ENCODE results near the gene ARID5B. TPM values are rescaled to one million over a fixed set of nuclear protein-coding genes. Genes with fewer than 3 reads are reported as not detected.

The ARID5B gene
- polyA plus RNA-seq, 3 donors: 48.6 to 56.9 (median 53.0) TPM

DNA sequence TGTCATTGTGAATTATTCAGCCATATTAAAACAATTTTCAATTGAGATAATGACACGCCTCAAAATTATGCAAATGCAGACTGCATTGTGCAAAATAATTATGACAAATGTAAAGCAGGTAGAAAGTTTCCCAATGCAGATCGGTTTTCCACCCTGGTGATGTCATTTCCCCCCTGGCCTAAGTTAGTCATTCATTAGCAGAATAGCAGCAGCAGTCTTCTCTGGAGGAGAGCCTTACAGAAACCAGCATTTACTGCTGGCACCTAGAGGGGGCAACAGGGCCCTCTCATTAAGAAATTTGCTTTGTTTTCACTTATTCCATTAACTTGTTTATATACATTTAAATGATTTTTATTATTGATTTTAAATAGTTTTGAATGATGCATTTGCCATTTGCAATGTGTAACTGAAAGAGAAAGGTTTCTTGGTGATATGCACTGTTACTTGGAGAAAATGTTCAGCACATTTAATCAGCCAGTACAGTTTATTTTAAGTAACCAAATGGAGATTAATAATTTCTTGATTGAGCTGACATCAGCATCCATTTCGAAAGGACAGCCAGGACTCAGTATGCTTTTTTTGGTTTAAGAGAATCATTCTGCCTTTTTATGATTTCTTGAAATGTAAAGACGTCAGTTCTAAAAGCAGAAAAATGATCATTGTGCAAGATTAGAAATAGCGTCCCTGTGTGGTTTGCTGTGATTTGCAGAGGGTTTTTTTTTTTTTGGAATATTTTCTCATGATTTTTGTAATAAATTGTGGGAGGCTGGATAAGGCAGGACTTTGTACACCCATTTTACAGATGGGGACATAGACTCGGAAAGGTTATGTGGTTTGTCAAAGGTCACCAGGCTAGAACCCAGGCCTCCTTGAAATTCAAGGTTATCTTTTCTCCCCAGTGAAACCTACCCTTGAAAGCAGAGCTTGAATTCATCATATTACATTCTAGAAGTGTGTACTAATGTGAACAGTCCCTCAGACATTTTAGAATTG lies 3.5 kb downstream of the ARID5B start:
- peak in 1 of 3 donors; percentile 56 for DNase-seq (ENCODE audit: low read depth in 3 of 3, low spot score in 2 of 3)

- no peak for DNase-seq (ENCODE audit: low read depth in 3 of 3, low spot score in 2 of 3)
Measured at GRCh38 chr10:61905837-61906561, 4.5 kb downstream of the ARID5B start.

GRCh38 chr10:61906562-61906901 lies 5.0 kb downstream of the ARID5B start:
- no peak for DNase-seq (ENCODE audit: low read depth in 3 of 3, low spot score in 2 of 3)

DNA sequence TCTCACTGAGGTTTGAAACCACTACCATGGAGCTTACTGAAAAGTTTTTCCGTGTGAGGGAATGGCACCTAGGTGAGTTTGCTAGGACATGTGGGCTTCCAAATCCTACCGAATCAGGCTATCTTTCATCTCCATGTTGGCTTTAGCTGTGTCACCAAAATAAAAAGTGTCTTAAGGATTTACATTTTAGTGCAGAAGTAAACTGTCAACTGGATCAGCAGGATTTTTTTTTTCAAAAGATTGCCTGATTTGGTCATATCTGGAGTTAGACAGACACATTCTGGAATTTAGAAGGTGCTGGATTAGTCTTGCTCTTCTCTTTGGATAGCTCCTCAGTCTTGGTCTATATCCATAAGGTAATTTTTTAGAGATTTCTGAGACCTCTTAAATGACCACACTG lies 5.5 kb downstream of the ARID5B start:
- no peak for DNase-seq (ENCODE audit: low read depth in 3 of 3, low spot score in 2 of 3)

DNA sequence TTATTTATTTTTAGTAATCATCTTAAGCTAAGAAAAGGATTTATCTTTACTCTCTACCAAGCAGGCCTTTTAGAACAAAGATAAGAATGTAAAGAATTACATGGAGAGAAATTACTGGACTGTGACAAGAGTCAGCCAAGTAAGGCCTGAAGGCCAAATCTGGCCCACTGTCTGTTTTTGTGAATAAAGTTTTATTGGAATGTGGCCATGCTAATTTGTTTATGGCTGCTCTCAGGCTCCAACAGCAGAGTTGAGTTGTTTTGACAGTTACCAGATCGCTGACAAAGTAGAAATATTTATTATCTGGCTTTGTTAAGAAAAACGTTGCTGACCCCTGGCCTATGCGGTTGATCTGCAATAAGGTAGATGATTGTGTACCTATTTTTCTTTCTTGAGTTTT lies 6.1 kb downstream of the ARID5B start:
- DNase-seq (ENCODE audit: low read depth in 3 of 3, low spot score in 2 of 3): no peak

GRCh38 chr10:61910226-61910805 lies 8.8 kb downstream of the ARID5B start:
- DNase-seq (ENCODE audit: low read depth in 3 of 3, low spot score in 2 of 3): no peak

GRCh38 chr10:61910894-61911293 lies 9.4 kb downstream of the ARID5B start:
- no peak for DNase-seq (ENCODE audit: low read depth in 3 of 3, low spot score in 2 of 3)

DNA sequence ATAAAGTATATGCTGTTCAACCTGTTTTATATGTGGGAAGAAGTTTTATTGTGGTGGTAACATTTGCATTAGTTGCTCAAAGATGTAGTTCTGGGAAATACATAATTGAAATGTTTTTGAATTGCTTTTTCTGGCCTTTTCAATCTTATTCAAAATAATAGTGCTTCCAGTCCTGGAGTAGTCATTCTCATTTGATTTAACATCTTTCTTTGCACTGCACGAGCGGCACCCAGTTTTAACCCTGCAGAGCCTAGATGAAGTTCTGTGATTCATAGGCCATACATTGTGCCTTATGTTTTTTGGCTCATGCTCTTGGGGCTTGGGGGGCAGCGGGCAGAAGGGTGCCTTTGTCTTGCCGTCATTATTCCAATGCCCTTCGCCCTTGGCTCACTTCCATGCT lies 9.9 kb downstream of the ARID5B start:
- no peak for DNase-seq (ENCODE audit: low read depth in 3 of 3, low spot score in 2 of 3)

GRCh38 chr10:61912981-61913380 lies 11.5 kb downstream of the ARID5B start:
- no peak for DNase-seq (ENCODE audit: low read depth in 3 of 3, low spot score in 2 of 3)

- no peak for DNase-seq (ENCODE audit: low read depth in 3 of 3, low spot score in 2 of 3)
Measured at GRCh38 chr10:61918140-61918539, 16.6 kb downstream of the ARID5B start.

GRCh38 chr10:61918989-61919388 lies 17.5 kb downstream of the ARID5B start:
- DNase-seq (ENCODE audit: low read depth in 3 of 3, low spot score in 2 of 3): no peak

- no peak for DNase-seq (ENCODE audit: low read depth in 3 of 3, low spot score in 2 of 3)
Measured at GRCh38 chr10:61919646-61920215, 18.2 kb downstream of the ARID5B start.

- DNase-seq (ENCODE audit: low read depth in 3 of 3, low spot score in 2 of 3): no peak
Measured at GRCh38 chr10:61921143-61921542, 19.6 kb downstream of the ARID5B start.

DNA sequence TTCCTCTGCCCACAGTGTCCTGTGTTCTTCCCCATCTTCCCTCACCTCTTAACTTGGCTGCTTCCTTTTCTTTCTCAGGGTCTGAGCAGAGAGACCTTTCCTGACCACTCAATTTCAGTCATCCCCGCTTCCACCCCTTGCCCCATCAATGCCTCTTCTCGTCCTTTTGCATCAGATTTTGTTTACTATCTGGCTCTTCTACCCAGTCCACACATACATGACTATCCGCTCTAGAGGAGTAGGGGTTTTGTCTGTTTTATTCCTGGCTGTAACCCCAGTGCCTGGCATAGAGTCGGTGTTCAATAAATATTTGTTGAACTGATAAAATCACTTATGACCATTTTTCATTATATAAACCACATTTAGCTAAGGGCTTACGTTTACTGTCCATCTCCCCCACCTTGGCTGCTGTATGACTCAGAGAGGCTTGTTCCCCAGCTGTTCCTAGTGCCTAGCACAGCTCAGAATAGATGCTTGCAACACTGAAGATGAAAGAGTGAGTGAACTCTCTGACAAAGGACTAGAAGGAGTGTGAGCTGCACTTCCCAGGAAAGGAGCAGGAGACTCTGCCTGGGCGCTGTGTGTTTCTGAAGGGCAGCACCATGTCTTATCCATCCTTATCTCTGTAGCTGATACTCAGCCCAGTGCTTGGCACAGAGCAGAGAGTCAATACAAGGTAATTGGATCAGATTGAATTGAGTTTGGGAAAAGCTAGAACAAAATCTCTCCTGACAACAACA lies 21.9 kb downstream of the ARID5B start:
- DNase-seq (ENCODE audit: low read depth in 3 of 3, low spot score in 2 of 3): no peak

GRCh38 chr10:61923950-61924274 lies 22.4 kb downstream of the ARID5B start:
- DNase-seq (ENCODE audit: low read depth in 3 of 3, low spot score in 2 of 3): no peak

DNA sequence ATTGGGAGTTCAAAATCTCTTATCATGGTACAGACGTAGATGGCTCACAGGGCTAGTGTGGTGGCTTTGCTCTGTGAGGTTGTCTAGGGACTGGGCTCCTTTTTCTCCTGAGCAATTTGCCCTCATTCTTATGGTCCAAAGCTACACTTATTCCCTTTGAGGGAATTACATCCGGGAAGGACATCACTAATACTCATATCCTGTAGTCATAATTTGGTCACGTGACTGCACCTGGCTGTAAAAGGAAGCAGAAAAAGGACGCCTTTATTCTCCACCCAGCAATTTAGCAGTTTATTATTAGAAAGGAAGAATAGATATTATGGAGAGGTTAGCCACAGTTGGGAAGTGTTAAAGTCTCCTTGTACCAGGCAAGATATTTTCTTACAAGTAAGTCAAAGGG lies 28.1 kb downstream of the ARID5B start:
- DNase-seq (ENCODE audit: low read depth in 3 of 3, low spot score in 2 of 3): no peak

- DNase-seq (ENCODE audit: low read depth in 3 of 3, low spot score in 2 of 3): no peak
Measured at GRCh38 chr10:61931620-61932332, 30.3 kb downstream of the ARID5B start.

DNA sequence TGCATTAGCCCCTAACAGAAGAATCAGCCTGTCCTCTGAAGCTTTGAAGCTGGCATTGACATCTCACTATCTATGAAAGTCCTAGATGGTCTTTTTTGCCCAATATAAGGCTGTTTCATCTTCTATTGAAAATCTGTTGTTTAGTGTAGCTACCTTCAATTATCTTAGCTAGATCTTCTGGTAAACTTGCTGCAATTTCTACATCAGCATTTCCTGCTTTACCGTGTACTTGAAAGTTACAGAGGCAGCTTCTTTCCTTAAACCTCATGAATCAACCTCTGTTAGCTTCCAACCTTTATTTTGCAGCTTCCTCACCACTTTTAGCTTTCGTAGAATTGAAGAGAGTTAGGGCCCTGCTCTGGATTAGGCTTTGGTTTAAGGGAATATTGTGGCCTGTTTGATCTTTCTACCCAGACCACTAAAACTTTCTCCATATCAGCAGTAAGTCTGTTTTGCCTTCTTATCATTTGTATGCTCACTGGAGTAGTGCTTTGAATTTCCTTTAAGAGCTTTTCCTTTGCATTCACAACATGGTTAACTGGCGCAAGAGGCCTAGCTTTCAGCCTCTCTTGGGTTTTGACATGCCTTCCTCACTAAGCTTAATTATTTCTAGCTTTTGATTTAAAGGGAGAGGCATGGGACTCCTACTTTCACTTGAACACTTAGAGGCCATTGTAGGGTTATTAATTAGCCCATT lies 32.5 kb downstream of the ARID5B start:
- DNase-seq (ENCODE audit: low read depth in 3 of 3, low spot score in 2 of 3): no peak

DNA sequence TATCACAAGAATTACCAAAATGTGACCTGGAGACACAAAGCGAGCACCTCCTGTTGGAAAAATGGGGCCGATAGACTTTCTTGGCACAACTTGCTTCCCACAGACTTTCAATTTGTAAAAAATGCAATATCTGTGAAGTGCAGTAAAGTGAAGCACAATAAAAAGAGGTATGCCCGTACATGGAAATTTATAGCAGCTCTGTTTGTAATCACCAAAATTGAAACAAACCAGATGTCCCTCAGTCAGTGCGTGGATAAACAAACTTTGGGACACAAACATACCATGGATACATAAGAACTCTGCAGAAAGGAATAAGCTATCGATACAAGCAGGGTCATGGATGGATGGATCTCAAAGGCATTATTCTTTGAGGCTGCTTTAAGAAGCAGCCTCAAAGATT lies 33.6 kb downstream of the ARID5B start:
- DNase-seq (ENCODE audit: low read depth in 3 of 3, low spot score in 2 of 3): no peak
